ENCODE data around the gene GH1. TPM values are rescaled to one million over a fixed set of nuclear protein-coding genes. Genes with fewer than 3 reads are reported as not detected.

The GH1 gene
- total and polyA plus RNA-seq, 2 of the 13 experiments (the other 11 are each of a cell fraction or from before 2014, with no cell fraction given): not detected

DNA sequence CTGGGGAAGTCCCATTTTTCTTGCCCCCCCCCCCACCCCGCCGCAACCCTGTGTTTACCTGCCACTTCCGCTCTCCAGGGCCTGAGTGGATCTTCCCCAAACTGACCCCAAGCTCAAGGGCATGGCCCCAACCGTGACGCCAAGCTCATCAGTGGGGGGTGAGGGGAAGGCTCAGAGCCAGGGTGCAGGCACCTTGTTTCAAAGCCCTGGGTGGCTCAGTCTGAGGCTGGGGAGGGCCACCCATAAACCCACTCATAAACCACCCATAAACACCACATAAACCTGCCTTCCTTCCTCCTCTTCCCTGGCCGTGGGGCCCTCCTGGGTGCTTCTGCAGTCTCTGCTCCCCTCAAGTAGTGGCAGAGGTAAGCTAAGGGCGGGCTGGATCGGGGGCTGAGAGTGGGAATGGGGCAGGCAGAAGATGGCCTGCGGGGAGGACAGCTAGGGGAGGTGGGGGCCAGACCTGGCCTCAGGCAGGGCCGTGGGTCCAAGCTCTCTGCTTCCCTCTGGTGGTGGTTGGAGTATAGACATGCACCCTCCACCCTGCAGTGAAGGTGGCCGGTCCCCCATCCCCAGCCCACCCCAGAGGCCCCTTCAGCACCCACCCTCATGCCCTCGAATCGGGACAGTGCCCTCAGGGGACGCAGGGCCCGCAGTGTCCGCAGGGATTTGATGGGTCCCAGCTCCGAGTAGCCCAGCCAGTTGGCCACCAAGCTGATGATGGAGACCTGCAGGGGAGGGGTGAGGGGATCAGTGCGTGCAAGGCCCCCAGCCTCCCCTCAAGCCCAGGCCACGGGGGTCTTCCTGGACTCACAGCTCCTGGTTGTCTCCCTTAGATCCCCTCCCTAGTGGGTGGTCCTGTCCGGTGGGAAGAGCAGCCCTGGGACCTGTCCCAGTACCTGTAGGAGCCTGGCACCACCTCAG is 28.1 kb upstream of the GH1 start (continued):
- TF ChIP-seq, protein P1, sequence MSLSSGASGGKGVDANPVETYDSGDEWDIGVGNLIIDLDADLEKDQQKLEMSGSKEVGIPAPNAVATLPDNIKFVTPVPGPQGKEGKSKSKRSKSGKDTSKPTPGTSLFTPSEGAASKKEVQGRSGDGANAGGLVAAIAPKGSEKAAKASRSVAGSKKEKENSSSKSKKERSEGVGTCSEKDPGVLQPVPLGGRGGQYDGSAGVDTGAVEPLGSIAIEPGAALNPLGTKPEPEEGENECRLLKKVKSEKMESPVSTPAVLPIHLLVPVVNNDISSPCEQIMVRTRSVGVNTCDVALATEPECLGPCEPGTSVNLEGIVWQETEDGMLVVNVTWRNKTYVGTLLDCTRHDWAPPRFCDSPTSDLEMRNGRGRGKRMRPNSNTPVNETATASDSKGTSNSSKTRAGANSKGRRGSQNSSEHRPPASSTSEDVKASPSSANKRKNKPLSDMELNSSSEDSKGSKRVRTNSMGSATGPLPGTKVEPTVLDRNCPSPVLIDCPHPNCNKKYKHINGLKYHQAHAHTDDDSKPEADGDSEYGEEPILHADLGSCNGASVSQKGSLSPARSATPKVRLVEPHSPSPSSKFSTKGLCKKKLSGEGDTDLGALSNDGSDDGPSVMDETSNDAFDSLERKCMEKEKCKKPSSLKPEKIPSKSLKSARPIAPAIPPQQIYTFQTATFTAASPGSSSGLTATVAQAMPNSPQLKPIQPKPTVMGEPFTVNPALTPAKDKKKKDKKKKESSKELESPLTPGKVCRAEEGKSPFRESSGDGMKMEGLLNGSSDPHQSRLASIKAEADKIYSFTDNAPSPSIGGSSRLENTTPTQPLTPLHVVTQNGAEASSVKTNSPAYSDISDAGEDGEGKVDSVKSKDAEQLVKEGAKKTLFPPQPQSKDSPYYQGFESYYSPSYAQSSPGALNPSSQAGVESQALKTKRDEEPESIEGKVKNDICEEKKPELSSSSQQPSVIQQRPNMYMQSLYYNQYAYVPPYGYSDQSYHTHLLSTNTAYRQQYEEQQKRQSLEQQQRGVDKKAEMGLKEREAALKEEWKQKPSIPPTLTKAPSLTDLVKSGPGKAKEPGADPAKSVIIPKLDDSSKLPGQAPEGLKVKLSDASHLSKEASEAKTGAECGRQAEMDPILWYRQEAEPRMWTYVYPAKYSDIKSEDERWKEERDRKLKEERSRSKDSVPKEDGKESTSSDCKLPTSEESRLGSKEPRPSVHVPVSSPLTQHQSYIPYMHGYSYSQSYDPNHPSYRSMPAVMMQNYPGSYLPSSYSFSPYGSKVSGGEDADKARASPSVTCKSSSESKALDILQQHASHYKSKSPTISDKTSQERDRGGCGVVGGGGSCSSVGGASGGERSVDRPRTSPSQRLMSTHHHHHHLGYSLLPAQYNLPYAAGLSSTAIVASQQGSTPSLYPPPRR (CRISPR knock-in tag; IDR thresholded peaks at IDR 0.05; ENCODE audit: borderline replicate concordance): peak; percentile 36
- TF ChIP-seq MAZ (IDR thresholded peaks at IDR 0.05; ENCODE audit: borderline replicate concordance, low read depth, low read length): peak; percentile 84
- TF ChIP-seq MAZ (CRISPR knock-in tag; IDR thresholded peaks at IDR 0.05; ENCODE audit: low read depth): peak; percentile 14; the same call in 1 of the 2 replicates
- peak; percentile 37 for TF ChIP-seq YY1 (IDR thresholded peaks at IDR 0.05; ENCODE audit: insufficient read depth, insufficient replicate concordance, low read depth, low read length)
- TF ChIP-seq ZNF383 (CRISPR knock-in tag; IDR thresholded peaks at IDR 0.05; ENCODE audit: borderline replicate concordance): 0 out of 2 replicates have a peak, but pooled peaks have one; percentile 53
- TF ChIP-seq SOX13 (IDR thresholded peaks at IDR 0.05): no peak
- TF ChIP-seq SOX13 (CRISPR knock-in tag; conservative IDR thresholded peaks at IDR 0.05 in 1 of 2, IDR thresholded peaks at IDR 0.05 in 1 of 2): no peak
- no peak for TF ChIP-seq MAFF (IDR thresholded peaks at IDR 0.05; ENCODE audit: low read depth, low read length)
- TF ChIP-seq, protein P2, sequence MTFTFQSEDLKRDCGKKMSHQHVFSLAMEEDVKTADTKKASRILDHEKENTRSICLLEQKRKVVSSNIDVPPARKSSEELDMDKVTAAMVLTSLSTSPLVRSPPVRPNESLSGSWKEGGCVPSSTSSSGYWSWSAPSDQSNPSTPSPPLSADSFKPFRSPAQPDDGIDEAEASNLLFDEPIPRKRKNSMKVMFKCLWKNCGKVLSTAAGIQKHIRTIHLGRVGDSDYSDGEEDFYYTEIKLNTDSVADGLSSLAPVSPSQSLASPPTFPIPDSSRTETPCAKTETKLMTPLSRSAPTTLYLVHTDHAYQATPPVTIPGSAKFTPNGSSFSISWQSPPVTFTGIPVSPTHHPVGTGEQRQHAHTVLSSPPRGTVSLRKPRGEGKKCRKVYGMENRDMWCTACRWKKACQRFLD (CRISPR knock-in tag; IDR thresholded peaks at IDR 0.05; ENCODE audit: borderline replicate concordance): peak; percentile 44; the same call in 1 of the 2 replicates
- 0 out of 2 replicates have a peak, but pooled peaks have one; percentile 25 for TF ChIP-seq MZF1 (CRISPR knock-in tag; IDR thresholded peaks at IDR 0.05; ENCODE audit: borderline replicate concordance)
- TF ChIP-seq, protein P3, sequence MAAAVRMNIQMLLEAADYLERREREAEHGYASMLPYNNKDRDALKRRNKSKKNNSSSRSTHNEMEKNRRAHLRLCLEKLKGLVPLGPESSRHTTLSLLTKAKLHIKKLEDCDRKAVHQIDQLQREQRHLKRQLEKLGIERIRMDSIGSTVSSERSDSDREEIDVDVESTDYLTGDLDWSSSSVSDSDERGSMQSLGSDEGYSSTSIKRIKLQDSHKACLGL (CRISPR knock-in tag; IDR thresholded peaks at IDR 0.05): 0 out of 2 replicates have a peak, but pooled peaks have one; percentile 29
- peak; percentile 43; the same call in 1 of the 2 replicates for TF ChIP-seq ZNF772 (CRISPR knock-in tag; IDR thresholded peaks at IDR 0.05)
- TF ChIP-seq NR2F2 (IDR thresholded peaks at IDR 0.05; ENCODE audit: borderline replicate concordance, low read depth): no peak
- TF ChIP-seq ZFP62 (CRISPR knock-in tag; IDR thresholded peaks at IDR 0.05): no peak
- TF ChIP-seq, protein P4, sequence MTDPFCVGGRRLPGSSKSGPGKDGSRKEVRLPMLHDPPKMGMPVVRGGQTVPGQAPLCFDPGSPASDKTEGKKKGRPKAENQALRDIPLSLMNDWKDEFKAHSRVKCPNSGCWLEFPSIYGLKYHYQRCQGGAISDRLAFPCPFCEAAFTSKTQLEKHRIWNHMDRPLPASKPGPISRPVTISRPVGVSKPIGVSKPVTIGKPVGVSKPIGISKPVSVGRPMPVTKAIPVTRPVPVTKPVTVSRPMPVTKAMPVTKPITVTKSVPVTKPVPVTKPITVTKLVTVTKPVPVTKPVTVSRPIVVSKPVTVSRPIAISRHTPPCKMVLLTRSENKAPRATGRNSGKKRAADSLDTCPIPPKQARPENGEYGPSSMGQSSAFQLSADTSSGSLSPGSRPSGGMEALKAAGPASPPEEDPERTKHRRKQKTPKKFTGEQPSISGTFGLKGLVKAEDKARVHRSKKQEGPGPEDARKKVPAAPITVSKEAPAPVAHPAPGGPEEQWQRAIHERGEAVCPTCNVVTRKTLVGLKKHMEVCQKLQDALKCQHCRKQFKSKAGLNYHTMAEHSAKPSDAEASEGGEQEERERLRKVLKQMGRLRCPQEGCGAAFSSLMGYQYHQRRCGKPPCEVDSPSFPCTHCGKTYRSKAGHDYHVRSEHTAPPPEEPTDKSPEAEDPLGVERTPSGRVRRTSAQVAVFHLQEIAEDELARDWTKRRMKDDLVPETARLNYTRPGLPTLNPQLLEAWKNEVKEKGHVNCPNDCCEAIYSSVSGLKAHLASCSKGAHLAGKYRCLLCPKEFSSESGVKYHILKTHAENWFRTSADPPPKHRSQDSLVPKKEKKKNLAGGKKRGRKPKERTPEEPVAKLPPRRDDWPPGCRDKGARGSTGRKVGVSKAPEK (CRISPR knock-in tag; IDR thresholded peaks at IDR 0.05; ENCODE audit: borderline replicate concordance): peak; percentile 77; the same call in 1 of the 2 replicates
- no peak for TF ChIP-seq MYC (CRISPR knock-in tag; IDR thresholded peaks at IDR 0.05; ENCODE audit: borderline replicate concordance)
- peak; percentile 83; the same call in 1 of the 2 replicates for TF ChIP-seq ZNF782 (CRISPR knock-in tag; IDR thresholded peaks at IDR 0.05; ENCODE audit: borderline replicate concordance)
- TF ChIP-seq ZNF430 (CRISPR knock-in tag; IDR thresholded peaks at IDR 0.05): peak; percentile 68; the same call in 1 of the 2 replicates

Measured in HepG2 (cell line).